SHP77 treated with DMSO at 0.1 percent for 48 hours (cell line): Measurements from ENCODE around the gene VPS13D.

ENCODE experiments used
- DNase-seq: peaks from one replicate; lab custom pipeline; 2025; lab: John Stamatoyannopoulos, UW

VPS13D gene, protein sequence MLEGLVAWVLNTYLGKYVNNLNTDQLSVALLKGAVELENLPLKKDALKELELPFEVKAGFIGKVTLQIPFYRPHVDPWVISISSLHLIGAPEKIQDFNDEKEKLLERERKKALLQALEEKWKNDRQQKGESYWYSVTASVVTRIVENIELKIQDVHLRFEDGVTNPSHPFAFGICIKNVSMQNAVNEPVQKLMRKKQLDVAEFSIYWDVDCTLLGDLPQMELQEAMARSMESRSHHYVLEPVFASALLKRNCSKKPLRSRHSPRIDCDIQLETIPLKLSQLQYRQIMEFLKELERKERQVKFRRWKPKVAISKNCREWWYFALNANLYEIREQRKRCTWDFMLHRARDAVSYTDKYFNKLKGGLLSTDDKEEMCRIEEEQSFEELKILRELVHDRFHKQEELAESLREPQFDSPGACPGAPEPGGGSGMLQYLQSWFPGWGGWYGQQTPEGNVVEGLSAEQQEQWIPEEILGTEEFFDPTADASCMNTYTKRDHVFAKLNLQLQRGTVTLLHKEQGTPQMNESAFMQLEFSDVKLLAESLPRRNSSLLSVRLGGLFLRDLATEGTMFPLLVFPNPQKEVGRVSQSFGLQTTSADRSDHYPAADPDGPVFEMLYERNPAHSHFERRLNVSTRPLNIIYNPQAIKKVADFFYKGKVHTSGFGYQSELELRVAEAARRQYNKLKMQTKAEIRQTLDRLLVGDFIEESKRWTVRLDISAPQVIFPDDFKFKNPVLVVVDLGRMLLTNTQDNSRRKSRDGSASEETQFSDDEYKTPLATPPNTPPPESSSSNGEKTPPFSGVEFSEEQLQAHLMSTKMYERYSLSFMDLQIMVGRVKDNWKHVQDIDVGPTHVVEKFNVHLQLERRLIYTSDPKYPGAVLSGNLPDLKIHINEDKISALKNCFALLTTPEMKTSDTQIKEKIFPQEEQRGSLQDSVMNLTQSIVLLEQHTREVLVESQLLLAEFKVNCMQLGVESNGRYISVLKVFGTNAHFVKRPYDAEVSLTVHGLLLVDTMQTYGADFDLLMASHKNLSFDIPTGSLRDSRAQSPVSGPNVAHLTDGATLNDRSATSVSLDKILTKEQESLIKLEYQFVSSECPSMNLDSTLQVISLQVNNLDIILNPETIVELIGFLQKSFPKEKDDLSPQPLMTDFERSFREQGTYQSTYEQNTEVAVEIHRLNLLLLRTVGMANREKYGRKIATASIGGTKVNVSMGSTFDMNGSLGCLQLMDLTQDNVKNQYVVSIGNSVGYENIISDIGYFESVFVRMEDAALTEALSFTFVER (N-terminal part only)

DNA sequence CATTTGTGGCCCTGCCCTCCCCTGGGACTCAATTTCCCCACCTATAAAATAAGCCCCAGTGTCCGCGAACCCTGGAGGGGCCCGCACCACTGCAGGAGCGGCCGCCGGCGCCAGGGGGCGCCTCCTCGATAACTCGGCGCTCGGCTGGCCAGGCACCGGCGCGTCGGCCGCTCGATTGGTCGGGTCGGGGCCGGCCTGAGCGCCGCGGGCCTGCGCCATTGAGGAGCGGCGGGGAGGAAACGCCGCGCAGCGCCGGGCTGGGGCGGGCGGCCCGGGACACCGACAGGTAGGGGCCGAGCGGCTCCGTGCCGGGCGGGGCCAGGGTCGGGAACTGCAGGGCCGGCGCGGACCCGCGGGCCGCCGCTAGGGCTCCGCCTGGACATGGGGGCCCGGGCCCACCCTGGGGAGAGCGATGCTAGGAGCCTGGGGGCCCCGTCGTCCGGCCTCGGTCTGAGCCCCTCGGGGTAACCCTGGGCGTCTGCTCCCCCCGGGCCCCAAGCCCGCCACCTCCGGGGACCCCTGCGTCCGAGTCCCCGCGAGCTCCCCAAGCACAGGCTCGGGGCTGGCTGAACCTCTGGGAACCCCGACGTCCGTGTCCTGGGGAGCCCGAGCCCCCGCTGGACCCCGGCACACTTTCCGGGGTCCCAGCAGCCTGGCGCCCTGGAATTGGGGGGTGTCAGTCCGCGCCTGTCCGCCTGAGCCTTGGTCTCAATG is at the start of gene VPS13D:
Gene VPS13D, plus strand, starts transcription at position 196 of the 714 bp plus-strand sequence. CDS start 4,237 bp downstream, outside the sequence.
- DNase-seq = peak; percentile 5

DNA sequence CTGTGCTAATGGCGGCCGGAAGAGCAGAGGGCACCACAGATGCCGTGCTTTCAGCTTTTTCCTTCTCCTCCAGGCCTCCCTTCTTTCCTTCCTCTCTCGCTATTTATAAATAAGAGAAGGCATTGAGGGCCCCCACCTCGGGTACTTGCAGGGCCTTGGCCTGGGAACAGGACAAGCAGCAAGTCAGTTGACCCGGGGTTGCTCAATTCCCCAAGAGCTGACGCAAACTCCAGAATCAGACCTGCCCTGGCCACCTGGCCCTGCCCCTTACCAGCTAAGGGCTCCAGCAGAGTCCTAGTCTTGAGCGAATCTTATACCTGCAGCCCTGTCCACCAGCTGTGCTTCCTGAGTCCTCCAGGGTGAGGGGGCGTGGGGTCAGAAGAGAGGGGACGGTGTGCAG is 49.5 kb upstream of the VPS13D start:
- no peak for DNase-seq

DNA sequence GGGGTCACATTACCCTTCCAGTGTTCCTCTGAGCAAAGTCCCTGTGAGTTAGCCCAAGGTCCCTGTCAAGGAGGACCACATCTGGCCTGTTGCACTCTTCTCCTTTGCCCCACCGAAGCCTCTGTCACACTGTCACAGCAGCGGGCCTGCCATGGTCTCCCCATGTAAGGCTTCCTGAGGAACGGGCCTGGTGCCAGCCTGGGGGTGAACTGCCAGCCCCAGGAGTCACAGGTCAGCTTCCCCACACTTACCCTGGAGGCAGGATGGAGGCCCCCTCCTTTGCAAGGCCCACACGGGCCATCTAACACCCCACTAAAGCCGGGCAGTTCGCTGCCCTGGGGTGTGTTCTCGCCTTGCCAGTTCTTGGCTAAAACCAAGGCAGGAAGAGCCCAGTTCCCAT is 48.9 kb upstream of the VPS13D start:
- no peak for DNase-seq

DNA sequence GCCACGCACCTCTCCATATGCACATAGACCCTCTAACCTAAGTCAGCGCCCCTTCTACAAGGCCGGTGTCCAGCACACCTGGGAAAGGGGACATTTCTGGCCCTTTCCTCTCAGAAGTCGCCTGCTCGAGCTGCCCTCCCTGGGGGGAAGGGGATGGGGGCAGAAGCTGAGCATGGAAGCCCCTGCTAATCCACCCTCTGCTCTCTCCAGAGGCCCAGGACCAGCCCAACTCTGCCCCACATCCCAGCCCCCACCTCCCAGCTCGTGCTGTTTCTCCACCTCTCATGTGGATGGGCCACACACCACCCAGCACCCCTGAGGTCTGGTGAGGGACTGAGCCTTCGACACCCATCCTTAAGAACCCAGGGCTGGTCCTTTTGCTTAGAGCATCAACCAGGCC is 48.3 kb upstream of the VPS13D start:
- DNase-seq = no peak

DNA sequence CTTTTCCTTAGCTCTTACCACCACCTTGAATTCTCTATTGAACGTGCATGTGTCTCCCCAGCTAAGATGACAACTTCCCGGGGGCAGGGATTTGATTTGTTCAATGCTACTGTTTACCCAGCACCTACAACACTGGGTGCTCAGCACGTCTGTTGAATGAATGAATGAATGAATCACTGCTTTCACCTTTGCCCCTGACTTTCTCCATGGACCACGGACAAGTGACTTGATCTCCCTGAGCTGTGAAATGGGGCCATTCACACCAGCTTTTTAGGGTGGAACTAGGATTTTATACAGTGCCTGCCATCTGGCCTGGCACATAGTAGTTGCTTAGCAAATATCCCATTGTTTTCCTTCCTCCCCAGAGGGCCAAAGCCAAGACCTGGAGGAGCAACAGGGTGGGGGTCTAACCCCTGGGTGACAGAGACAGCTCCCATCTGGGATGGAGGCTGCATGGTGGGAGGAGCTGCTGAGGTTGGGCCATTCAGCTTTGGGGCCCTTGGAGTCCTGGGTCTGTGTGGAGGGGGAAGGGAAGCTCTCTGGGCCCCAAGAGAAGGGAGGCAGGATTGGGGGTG is 47.3 kb upstream of the VPS13D start:
- no peak for DNase-seq

DNA sequence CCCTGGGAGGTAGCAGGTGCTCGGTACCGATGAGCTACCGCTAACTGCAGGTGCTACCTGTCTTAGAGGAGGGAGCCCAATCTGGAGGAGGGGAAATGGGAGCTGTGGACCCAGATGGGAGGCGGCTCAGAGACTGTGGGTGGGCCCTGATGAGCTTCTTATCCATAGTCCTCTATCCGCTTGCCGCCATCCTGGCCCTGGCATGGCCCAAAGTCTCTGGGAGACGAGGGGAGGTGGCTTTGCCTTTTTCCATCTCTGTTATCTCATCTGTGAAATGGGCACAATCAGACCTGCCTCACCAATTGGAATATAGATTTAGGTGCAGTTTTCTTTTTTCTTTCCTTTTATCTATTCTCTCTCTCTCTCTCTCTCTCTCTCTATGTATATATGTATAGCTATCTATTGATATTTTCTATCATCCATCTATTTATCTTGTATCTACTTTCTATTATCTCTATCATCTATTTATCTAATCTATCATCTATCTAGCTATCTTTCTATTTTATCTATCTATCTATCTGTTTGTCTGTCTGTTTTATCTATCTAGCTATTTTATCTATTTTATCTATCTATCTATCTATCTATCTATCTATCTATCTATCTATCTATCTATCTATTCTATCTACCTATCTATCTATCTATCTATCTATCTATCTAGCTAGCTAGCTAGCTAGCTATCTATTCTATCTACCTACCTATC is 46.6 kb upstream of the VPS13D start:
- no peak for DNase-seq

DNA sequence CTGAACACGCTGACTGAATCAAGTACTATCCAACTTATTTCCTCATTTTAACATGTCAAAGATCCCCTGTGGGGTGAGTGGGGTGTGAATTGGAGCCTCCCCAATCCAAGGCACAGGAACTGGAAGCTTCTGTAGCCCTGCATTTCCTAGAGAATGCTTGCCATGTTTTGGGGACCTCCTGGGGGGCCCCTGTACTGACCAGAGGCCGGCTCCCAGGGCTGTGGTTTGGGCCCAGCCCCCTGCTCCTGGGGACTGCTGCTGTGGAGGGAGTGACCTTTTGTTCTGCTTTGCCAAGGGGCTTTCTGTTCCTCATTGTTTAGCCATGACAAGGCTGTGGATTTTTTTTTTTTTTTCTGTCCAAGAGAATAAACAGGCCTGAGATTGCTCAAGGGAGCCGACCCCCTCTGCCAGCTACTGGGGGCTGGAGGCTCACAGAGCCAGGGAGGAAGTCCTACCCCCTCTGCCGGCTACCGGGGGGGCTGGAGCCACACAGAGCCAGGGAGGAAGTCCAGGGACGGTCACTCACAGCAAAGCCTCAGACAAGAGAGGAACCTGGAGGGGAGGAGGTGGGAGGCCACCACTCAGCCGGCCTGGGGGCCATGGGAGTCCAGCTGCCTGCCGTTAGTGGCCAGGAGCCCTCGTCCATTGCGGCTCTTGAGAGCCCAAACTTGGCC is 45.7 kb upstream of the VPS13D start:
- no peak for DNase-seq

DNA sequence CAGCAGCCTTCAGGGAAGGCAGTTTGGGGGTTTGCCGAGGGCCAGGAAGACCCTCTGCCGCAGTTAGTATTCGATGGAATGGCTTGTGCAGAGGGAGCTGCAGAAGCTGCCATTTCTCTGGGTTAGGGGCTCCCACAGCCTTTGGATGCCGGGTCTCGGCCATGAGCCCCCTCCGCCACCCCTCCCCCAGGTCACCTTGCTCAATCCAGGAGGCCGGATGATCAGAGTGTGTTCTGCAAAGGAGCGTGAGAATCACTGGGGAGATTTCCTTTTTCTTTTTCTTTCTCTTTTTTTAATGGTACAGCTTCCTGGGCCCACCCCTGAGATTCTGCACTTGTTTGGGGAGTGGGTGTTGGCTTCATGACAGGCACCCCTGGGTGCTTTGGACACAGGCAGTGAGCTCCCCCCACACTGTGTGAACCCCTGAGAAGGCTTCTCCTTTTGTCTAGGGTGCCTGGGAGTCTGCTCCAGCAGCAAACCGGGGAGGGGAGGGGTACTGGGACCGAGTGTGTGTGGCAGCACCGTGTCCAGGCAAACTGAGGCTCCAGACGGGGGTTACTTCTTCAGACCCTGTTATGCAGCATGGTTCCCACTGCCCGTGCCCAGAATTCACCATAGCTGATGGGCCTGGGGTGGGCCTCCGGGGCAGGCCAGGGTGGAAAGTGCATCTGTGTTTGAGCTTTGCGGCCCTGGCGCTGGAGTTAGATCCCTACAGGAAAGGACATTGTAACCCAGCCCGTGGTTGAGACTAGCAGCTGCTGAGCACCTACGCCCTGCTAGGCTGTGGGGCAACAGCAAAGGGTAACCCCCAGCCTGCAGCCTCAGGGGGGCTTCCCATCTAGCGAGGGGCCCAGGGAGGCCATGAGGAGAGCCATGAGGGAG is 44.6 kb upstream of the VPS13D start:
- no peak for DNase-seq

DNA sequence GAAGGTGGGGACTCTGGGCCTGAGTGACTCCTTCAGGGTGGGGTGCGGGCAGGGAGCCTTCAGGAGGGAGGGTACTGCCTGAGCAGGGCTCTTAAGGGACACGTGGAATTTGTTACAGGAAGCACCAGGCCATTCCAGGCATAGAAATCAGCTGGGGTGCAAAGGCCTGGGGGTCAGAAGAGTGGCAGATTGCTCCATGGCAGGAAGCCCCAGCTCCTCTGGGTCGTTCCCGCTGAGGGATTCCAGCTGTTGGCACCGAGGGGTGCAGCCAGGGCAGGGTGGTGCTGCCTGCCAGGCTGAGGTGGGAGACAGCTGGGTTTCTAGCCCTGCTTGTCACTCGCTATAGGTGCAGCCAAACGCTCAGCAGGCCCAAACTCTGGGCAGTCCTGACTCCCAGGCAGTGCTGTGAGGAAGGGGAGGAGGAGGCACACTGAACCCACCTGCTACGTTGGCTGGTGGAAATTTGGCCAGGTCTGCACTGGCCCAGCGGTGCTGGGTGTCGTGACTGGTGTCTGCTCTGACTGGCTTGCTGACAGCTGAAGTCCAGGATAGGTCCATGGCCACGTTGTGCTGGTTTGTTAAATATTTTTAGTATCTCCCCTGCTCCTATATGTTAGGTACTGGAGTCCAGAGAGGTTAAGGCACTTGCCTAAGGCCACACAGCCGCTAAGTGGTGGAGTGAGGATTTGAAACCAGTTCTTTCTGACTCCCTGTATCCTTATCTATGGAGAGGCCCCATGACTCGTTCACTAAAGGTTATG is 43.7 kb upstream of the VPS13D start:
- DNase-seq = no peak

DNA sequence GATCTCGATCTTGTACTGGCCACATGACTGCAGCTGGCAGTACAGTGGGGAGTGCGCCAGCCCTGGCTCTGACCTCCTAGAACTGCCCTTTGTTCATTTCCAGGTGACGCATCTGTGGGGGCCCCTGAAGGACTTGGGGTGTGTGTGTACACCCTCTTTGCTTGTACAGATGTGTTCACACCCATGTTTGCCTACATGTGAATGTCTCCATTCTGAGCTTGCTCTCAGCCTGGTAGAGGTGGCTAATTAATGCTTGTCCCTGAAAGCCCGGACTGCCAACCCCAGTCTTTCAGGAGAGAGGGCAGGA is 43.2 kb upstream of the VPS13D start:
- DNase-seq = no peak

DNA sequence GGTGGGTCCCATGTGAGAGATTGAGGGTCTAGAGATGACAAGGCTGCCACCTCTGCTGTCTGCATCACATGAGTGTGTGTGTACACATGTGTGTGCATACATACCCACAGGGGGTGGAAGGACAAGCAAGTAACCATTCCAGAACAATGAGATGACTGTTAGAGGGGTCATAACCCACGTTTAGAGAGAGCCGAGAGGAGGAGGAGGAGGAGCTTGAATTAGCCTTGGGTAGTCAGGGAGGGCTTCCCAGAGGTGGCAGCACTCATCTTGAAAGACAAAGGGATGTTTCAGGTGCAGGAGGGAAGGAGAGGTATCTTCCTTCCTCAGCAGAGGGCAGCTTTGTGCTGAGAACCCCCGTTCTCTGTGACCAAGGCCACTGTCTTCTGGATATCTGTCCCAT is 41.7 kb upstream of the VPS13D start:
- DNase-seq = no peak

DNA sequence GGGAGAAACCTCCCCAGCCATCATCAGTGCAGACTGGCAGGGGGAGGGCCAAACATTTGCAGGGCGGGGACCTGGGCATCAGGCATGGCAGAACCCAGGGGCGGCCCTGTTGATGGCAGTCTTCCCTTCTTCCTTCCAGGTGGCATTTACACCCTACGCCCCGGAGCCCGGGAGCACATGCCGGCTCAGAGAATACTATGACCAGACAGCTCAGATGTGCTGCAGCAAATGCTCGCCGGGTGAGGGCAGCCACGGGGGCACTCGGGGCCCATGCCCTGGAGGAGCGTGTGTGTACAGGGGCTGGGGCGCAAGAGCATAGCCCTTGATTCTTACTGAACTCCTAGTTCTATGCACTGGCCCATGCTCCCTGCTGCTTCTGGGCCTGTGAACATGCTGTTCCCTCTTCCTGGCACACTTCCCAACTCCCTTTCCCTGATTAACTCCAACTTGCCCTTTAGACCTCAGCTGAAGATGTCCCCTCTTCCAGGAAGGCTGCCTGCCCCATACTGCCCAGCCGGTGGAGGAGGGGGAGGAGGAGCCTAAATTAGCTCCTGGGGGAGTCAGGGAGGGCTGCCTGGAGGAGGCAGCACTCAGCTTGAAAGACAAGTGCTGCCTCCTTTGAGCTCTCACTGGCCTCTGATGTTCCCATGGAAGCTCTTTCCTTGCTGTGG is 41.0 kb upstream of the VPS13D start:
- no peak for DNase-seq

DNA sequence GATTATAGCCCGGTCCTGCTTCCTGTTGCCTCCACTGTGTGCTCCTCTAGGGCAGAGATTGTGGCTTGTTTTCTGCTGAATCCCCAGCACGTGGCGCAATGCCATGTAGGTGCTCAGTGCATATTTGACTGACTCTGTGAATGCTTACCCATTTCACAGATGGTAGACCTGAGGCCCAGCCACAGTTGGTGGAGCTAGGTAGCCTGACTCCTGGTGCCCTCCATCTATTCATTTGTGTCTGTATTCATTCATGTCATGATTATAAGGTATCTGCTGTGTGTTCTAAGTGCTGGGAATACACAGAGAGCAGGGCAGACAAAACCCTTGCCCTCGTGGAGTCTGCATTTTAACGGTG is 40.5 kb upstream of the VPS13D start:
- no peak for DNase-seq

DNA sequence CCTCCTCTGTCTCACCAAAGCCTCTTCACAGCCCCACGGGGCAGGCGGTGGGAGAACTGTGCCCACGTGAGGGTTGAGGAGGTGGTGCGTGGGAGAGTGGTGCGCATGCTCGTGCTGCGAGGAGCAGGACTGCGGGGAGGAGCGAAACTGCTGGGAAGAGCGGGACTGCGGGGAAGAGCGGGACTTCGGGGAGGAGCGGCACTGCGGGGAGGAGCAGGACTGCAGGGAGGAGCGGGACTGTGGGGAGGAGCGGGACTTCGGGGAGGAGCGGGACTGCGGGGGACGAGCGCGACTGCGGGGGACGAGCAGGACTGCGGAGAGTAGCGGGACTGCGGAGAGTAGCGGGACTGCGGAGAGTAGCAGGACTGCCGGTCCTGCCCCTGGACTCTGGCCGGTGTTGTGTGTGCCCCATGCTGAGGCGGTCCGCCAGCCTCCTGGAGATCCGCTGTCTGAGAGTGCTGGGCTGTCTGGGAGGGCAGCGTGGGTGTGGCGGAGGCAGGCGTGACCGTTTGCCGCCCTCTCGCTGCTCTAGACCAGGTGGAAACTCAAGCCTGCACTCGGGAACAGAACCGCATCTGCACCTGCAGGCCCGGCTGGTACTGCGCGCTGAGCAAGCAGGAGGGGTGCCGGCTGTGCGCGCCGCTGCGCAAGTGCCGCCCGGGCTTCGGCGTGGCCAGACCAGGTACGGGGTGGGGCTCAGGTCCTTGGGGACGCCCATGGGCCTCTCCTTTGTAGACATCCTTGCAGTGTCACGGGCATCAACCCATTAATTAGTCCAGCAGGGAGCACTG is 38.4 kb upstream of the VPS13D start:
- no peak for DNase-seq

DNA sequence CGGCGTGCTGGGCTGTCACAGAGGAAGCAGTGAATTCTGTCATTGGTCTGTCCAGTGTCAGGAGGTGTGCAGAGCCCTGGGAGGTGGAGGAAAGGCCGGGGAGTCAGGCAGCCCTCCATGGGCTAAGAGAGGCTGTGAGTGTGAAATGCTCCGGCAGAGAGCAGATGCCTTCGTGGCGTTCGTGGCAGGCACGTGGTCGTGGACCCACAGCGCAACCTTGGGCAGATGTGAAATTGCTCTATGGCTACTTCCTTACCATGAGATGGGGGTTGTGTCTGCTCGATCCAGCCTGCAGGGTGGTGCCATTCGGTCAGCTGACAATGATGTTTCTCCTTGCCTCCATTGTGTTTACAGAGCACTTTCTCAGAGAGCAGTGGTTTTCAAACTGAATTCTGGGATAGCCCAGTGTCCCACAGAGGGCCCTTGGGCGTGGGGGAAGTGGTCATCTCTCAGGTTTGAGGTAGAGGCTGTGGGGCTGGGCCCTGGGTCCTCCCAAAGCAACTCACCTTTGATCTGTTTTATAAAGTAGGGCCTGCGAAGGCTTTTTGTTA is 35.1 kb upstream of the VPS13D start:
- no peak for DNase-seq

DNA sequence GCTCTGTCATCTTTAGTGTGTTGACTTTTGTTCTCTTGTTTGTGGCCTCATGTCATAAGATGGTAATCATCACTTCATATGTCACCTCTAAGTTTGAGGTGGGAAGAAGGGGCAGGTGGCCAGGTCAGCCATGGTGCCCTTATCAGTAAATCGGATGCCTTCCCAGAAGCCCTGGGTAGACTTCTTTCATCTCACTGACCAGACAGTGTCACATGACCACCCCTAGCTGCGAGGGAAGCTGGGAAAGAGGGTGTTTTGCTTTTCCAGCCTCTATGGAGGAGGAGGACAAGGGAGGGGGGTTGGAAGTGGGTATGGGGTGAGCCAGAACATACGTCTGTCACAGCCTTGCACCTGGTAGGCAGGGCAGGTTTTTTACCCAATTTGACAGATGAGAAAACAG is 34.4 kb upstream of the VPS13D start:
- DNase-seq = no peak
